ENCODE data around the gene INPP5B.
A peak's percentile ranks its signal among the peaks of the same experiment; 100 is the strongest.

INPP5B gene

GRCh38 chr1:37861151-37861550 lies 85.7 kb downstream of the INPP5B start:
- no peak overlapping the region for H3K4me3 ChIP-seq (ENCODE audit: low read depth, low read length)
- no peak for DNase-seq (ENCODE audit: low read depth, low spot score)
- ChIA-PET CTCF (interaction anchor here (0.7 to 8.6 kb wide), 14 partner anchors 10 to 1345 kb away, joined by 3 to 108 read pairs (median 14); partner anchors contain the start of genes C1orf122 and YRDC), POLR2A (no interaction called here)
- TF ChIP-seq CTCF (IDR thresholded peaks at IDR 0.05; ENCODE audit: insufficient read depth, low read length, missing control alignments), result no peak

- peak overlapping the region; percentile 99 for H3K4me3 ChIP-seq (ENCODE audit: low read depth, low read length)
- TF ChIP-seq CTCF (IDR thresholded peaks at IDR 0.05; ENCODE audit: insufficient read depth, low read length, missing control alignments), result no peak
- no peak for DNase-seq (ENCODE audit: low read depth, low spot score)
- ChIA-PET CTCF (interaction anchor here (0.6 to 8.6 kb wide), 51 partner anchors 8 to 1344 kb away, joined by 3 to 108 read pairs (median 6); partner anchors contain the start of genes C1orf122, CDCA8, DNALI1 and YRDC), POLR2A (interaction anchor here (0.5 to 1.5 kb wide), 3 partner anchors 9 to 168 kb away, joined by 3 to 10 read pairs (median 3); partner anchors contain the start of gene CDCA8)
Observed at GRCh38 chr1:37860346-37860666, 86.5 kb downstream of the INPP5B start.

- peak; percentile 76 for DNase-seq (ENCODE audit: low read depth, low spot score)
- peak within 1 kb of the TSS; percentile 99 for H3K4me3 ChIP-seq (ENCODE audit: low read depth, low read length)
- CTCF ChIA-PET, result interaction anchor here (0.6 to 8.6 kb wide), 59 partner anchors 9 to 403 kb away, joined by 3 to 108 read pairs (median 5); partner anchors contain the start of genes C1orf122, CDCA8, DNALI1 and YRDC
- TF ChIP-seq CTCF (IDR thresholded peaks at IDR 0.05; ENCODE audit: insufficient read depth, low read length, missing control alignments), result peak; percentile 94
- POLR2A ChIA-PET, result interaction anchor here (1.0 to 1.5 kb wide), 6 partner anchors 9 to 168 kb away, joined by 3 to 10 read pairs (median 3); partner anchors contain the start of genes C1orf122, CDCA8 and YRDC
Observed at GRCh38 chr1:37859507-37860345, 87.1 kb downstream of the INPP5B start, which contains the start of gene MTF1. Gene MTF1, minus strand, starts transcription at chr1:37859592. Its CDS starts 1,934 bp downstream, at chr1:37857658.

- TF ChIP-seq CTCF (IDR thresholded peaks at IDR 0.05; ENCODE audit: insufficient read depth, low read length, missing control alignments), result no peak
- ChIA-PET POLR2A (interaction anchor here (1.0 to 1.5 kb wide), 6 partner anchors 8 to 167 kb away, joined by 3 to 10 read pairs (median 3); partner anchors contain the start of genes C1orf122, CDCA8 and YRDC), CTCF (interaction anchor here (0.7 to 8.6 kb wide), 33 partner anchors 8 to 402 kb away, joined by 3 to 108 read pairs (median 7); partner anchors contain the start of gene DNALI1)
- no peak for DNase-seq (ENCODE audit: low read depth, low spot score)
- peak overlapping the region; percentile 99 for H3K4me3 ChIP-seq (ENCODE audit: low read depth, low read length)
Observed at GRCh38 chr1:37858931-37859506, 87.8 kb downstream of the INPP5B start.

GRCh38 chr1:37854406-37854805 lies 92.4 kb downstream of the INPP5B start:
- H3K4me3 ChIP-seq (ENCODE audit: low read depth, low read length), result no peak overlapping the region
- CTCF ChIA-PET, result interaction anchor here (0.6 kb wide), 1 partner anchor 14 kb away, joined by 4 read pairs; no protein-coding TSS in a partner anchor
- no peak for TF ChIP-seq CTCF (IDR thresholded peaks at IDR 0.05; ENCODE audit: insufficient read depth, low read length, missing control alignments)
- no peak for DNase-seq (ENCODE audit: low read depth, low spot score)
- POLR2A ChIA-PET, result no interaction called here

All from AG04449 (cell line).